Activated CD4-positive, alpha-beta T cell treated with anti-CD3 and anti-CD28 coated beads, Interleukin-2, Interleukin-6, amounts not matched to agents 100 ng/mL and 50 ng/mL, durations not matched to agents 16 hours and 8 hours (primary cell): ENCODE measurements around the gene CFAP46.

Source experiments
- DNase-seq: peaks from one replicate; pipeline ENCODE4 v3.0.0-alpha.2; 2020

The CFAP46 gene

GRCh38 chr10:132764108-132764507 is 178.3 kb downstream of the CFAP46 start:
- no peak for DNase-seq

DNA sequence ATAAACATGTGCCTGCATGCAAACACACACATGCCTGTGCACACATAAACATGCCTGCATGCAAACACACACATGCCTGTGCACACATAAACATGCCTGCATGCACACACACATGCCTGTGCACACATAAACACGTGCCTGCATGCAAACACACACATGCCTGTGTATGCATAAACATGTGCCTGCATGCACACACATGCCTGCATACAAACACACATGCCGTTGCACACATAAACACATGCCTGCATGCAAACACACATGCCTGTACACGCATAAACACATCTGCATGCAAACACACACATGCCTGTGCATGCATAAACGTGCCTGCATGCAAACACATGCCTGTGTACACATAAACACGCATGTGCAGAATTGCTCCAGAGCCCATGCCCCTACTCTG is 178.8 kb downstream of the CFAP46 start:
- no peak for DNase-seq

DNA sequence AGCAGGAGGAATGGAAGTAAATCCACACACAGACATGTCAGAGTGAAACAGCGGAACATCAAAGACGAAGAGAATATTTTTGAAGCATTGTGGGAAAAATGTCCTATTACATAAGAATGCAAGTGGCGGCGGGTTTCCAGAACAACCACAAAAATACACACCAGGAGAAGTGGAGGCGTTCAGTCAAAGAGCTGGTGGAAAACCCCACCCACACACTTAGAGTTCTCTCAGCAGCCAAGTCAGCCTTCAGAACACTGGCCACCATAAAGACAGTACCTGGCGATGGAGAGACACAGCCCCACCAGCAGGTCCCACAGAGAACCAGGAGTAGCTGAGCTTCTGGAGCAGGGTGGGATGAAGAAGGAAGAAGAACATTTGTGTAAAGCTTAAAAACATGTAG is 180.1 kb downstream of the CFAP46 start:
- no peak for DNase-seq

DNA sequence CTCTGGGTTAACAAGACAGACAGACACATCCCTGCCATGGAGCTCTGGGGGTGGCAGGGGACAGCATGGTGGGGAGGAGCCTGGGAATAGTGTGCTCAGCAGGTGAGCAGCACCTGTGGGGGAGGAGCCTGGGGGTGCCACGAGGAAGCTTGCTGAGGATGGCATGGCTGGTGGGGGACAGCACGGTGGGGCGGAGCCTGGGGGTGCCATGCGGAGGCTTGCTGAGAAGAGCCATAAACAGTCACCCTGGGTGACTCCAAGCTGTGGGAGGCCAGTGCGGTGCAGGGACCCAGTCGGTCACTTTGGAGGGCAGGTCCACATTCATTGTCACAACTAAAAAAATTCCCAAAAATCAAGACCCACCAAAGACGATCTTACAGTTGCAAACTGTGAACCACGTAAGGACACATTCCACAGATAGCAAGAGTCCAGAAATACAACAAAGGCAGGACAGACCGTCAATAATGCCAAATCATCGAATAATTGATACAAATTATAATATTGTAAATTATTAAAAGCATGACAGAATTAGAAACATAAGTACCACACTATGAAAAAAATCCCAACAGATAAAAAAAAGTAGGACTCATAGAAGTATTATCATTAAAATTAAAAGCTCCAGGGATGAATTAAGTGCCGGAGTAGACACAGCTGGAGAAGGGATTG is 180.8 kb downstream of the CFAP46 start:
- no peak for DNase-seq

- DNase-seq = no peak
These were observed 183.5 kb downstream of the CFAP46 start for GRCh38 chr10:132758865-132759264.
